Measurements from ENCODE around the gene PPP1R37. TPM values are rescaled to one million over a fixed set of nuclear protein-coding genes. Genes with fewer than 3 reads are reported as not detected.
A peak's percentile ranks its signal among the peaks of the same experiment; 100 is the strongest.
"Not testable (repeated sequence)": the region's sequence is repeated elsewhere in the genome, so short reads cannot be mapped to it uniquely, and the experiment has no call there.

PPP1R37 gene
- total and polyA plus RNA-seq, 4 donors = 19.2 to 39.7 (median 25.9) TPM

- Histone ChIP-seq H3K9me3 (ENCODE audit: control insufficient read depth in 4 of 4, insufficient read depth in 3 of 4, low read length in 3 of 4) (no peaks in the 10 kb centered on the region), H3K27me3 (ENCODE audit: control insufficient read depth in 3 of 3, insufficient read depth in 3 of 3, low read length in 2 of 3) (no peaks in the 10 kb centered on the region), H3K4me3 (no peak overlapping the region), H3K4me1 (ENCODE audit: control insufficient read depth in 5 of 5, insufficient read depth in 5 of 5, low read length in 5 of 5) (peaks cover 2 to 15% (median 4%) of the 10 kb centered on the region in 5 donors), H3K36me3 (ENCODE audit: control insufficient read depth in 4 of 4, insufficient read depth in 4 of 4, low read length in 4 of 4) (no peaks in the 10 kb centered on the region), H3K9ac (ENCODE audit: insufficient read depth in 1 of 2, low read length in 2 of 2) (no peak overlapping the region), H3K27ac (ENCODE audit: low read depth in 1 of 2, low read length in 1 of 2) (no peak overlapping the region)
- TF ChIP-seq, protein P1, sequence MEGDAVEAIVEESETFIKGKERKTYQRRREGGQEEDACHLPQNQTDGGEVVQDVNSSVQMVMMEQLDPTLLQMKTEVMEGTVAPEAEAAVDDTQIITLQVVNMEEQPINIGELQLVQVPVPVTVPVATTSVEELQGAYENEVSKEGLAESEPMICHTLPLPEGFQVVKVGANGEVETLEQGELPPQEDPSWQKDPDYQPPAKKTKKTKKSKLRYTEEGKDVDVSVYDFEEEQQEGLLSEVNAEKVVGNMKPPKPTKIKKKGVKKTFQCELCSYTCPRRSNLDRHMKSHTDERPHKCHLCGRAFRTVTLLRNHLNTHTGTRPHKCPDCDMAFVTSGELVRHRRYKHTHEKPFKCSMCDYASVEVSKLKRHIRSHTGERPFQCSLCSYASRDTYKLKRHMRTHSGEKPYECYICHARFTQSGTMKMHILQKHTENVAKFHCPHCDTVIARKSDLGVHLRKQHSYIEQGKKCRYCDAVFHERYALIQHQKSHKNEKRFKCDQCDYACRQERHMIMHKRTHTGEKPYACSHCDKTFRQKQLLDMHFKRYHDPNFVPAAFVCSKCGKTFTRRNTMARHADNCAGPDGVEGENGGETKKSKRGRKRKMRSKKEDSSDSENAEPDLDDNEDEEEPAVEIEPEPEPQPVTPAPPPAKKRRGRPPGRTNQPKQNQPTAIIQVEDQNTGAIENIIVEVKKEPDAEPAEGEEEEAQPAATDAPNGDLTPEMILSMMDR (IDR thresholded peaks at IDR 0.05; ENCODE audit: control extremely low read depth, extremely low read depth) = no peak
- ATAC-seq (ENCODE audit: insufficient read depth, low FRiP score) (no peak), DNase-seq (no peak)
- WGBS, 2 donors = 55 to 57% methylated on average over 25 to 26 of the region's 26 CpGs
Observed at GRCh38 chr19:45103508-45104319, 10.7 kb downstream of the PPP1R37 start.

DNA sequence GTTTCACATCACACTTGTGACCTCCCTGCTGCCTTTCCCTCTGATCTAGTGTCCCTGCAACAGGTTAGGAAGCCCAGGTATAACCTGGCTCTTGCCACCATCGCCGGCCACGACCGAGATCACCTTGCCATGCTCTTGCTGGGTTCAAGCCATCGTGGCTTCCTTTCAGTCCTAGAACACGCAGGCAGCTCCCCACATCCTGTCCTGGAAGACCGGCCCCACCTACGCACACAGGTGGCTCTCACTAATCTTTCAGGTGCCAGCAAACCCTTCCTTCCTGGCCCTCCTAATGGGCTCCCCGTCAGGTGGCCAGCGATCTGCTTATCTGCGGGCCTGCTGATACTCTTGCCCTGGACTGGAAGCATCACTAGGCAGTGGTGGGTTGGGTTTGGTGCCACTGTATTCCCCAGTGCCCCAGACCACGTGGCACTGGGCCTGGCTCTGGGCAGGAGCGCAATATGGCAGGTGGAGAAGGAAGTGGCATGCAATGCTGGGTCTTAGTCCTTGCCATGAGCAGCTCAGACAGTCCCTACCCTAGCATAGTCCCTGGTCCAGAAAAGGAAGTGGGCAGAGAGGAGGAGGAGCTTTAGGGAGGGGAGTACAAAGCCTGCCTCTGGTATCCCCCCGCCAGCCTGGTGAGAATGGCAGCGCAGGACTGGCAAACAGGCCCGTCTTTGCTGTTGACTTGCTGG lies 11.8 kb downstream of the PPP1R37 start:
- no peaks in the 10 kb centered on the region for H3K9me3 ChIP-seq (ENCODE audit: control insufficient read depth in 4 of 4, insufficient read depth in 3 of 4, low read length in 3 of 4)
- TF ChIP-seq, protein P1 (IDR thresholded peaks at IDR 0.05; ENCODE audit: control extremely low read depth, extremely low read depth) = no peak
- H3K27ac ChIP-seq (ENCODE audit: low read depth in 1 of 2, low read length in 1 of 2) = no peak overlapping the region
- no peak overlapping the region for H3K9ac ChIP-seq (ENCODE audit: insufficient read depth in 1 of 2, low read length in 2 of 2)
- no peak for DNase-seq
- H3K4me1 ChIP-seq (ENCODE audit: control insufficient read depth in 5 of 5, insufficient read depth in 5 of 5, low read length in 5 of 5) = peaks cover 0 to 10% (median 2%) of the 10 kb centered on the region in 5 donors
- ATAC-seq (ENCODE audit: insufficient read depth, low FRiP score) = no peak
- no peak overlapping the region for H3K4me3 ChIP-seq
- H3K27me3 ChIP-seq (ENCODE audit: control insufficient read depth in 3 of 3, insufficient read depth in 3 of 3, low read length in 2 of 3) = no peaks in the 10 kb centered on the region
- 59 to 78% methylated on average over 15 to 16 of the region's 16 CpGs for WGBS, 2 donors
- H3K36me3 ChIP-seq (ENCODE audit: control insufficient read depth in 4 of 4, insufficient read depth in 4 of 4, low read length in 4 of 4) = peaks cover 0 to 4% (median under 1%) of the 10 kb centered on the region in 4 donors

DNA sequence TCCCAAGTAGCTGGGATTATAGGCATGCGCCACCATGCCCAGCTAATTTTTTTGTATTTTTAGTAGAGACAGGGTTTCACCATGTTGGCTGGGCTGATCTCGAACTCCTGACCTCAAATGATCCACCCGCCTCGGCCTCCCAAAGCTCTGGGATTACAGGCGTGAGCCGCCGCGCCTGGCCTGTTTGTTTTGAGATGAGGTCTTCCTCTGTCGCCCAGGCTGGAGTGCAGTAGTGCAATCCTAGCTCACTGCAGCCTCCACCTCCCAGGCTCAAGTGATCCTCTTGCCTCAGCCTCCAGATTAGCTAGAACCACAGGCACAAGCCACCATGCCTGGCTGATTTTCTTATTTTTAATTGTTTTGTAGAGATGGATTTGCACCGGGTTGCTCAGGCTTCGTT lies 13.4 kb downstream of the PPP1R37 start:
- not testable (repeated sequence) for H3K4me3 ChIP-seq; H3K9me3 ChIP-seq (ENCODE audit: control insufficient read depth in 4 of 4, insufficient read depth in 3 of 4, low read length in 3 of 4); ATAC-seq (ENCODE audit: insufficient read depth, low FRiP score); H3K4me1 ChIP-seq (ENCODE audit: control insufficient read depth in 5 of 5, insufficient read depth in 5 of 5, low read length in 5 of 5); DNase-seq; H3K36me3 ChIP-seq (ENCODE audit: control insufficient read depth in 4 of 4, insufficient read depth in 4 of 4, low read length in 4 of 4); H3K9ac ChIP-seq (ENCODE audit: insufficient read depth in 1 of 2, low read length in 2 of 2); H3K27ac ChIP-seq (ENCODE audit: low read depth in 1 of 2, low read length in 1 of 2); H3K27me3 ChIP-seq (ENCODE audit: control insufficient read depth in 3 of 3, insufficient read depth in 3 of 3, low read length in 2 of 3)
- 94 to 96% methylated on average over 11 of the region's 11 CpGs for whole genome bisulfite sequencing, 2 donors

- ATAC-seq (ENCODE audit: insufficient read depth, low FRiP score) = no peak
- Histone ChIP-seq H3K36me3 (ENCODE audit: control insufficient read depth in 4 of 4, insufficient read depth in 4 of 4, low read length in 4 of 4) (peaks cover 0 to 4% (median 2%) of the 10 kb centered on the region in 4 donors), H3K27me3 (ENCODE audit: control insufficient read depth in 3 of 3, insufficient read depth in 3 of 3, low read length in 2 of 3) (no peaks in the 10 kb centered on the region), H3K9ac (ENCODE audit: insufficient read depth in 1 of 2, low read length in 2 of 2) (no peak overlapping the region), H3K4me3 (no peak overlapping the region), H3K4me1 (ENCODE audit: control insufficient read depth in 5 of 5, insufficient read depth in 5 of 5, low read length in 5 of 5) (peaks cover 0 to 12% (median 5%) of the 10 kb centered on the region in 5 donors), H3K9me3 (ENCODE audit: control insufficient read depth in 4 of 4, insufficient read depth in 3 of 4, low read length in 3 of 4) (no peaks in the 10 kb centered on the region), H3K27ac (ENCODE audit: low read depth in 1 of 2, low read length in 1 of 2) (no peak overlapping the region)
- DNase-seq = peak in 1 of 3 donors; percentile 8
- TF ChIP-seq, protein P1 (IDR thresholded peaks at IDR 0.05; ENCODE audit: control extremely low read depth, extremely low read depth) = no peak
- 77 to 80% methylated on average over 12 of the region's 12 CpGs for WGBS, 2 donors
Observed at GRCh38 chr19:45107621-45108150, 14.7 kb downstream of the PPP1R37 start.
